AG10803 (cell line): ENCODE results near the gene ATF7.

ENCODE experiments used
- DNase-seq: peaks from one replicate; pipeline ENCODE4 v3.0.0; 2010; ENCODE audit warnings: low read depth
- H3K4me3 ChIP-seq: 2 replicates; pipeline ENCODE4 v1.5.1; 2011; ENCODE audit warnings: mild to moderate bottlenecking, low read length, control low read depth
- TF ChIP-seq, protein P1 (sequence below): conservative IDR thresholded peaks from 2 replicates; pipeline ENCODE4 v1.5.1; 2011; ENCODE audit warnings: mild to moderate bottlenecking, low read length, control low read depth, inconsistent platforms

The ATF7 gene

GRCh38 chr12:53500776-53501614 lies 125.2 kb downstream of the ATF7 start, which contains the start of gene TARBP2:
TARBP2 (plus strand) TSS chr12:53501283; CDS start chr12:53501409, 126 bp downstream.
- TF ChIP-seq, protein P1, sequence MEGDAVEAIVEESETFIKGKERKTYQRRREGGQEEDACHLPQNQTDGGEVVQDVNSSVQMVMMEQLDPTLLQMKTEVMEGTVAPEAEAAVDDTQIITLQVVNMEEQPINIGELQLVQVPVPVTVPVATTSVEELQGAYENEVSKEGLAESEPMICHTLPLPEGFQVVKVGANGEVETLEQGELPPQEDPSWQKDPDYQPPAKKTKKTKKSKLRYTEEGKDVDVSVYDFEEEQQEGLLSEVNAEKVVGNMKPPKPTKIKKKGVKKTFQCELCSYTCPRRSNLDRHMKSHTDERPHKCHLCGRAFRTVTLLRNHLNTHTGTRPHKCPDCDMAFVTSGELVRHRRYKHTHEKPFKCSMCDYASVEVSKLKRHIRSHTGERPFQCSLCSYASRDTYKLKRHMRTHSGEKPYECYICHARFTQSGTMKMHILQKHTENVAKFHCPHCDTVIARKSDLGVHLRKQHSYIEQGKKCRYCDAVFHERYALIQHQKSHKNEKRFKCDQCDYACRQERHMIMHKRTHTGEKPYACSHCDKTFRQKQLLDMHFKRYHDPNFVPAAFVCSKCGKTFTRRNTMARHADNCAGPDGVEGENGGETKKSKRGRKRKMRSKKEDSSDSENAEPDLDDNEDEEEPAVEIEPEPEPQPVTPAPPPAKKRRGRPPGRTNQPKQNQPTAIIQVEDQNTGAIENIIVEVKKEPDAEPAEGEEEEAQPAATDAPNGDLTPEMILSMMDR = no peak
- H3K4me3 ChIP-seq = peak within 1 kb of the TSS; percentile 81
- DNase-seq = peak; percentile 100

- peak overlapping the region; percentile 69 for H3K4me3 ChIP-seq
- TF ChIP-seq, protein P1 = no peak
- DNase-seq = peak; percentile 86
Measured at GRCh38 chr12:53500142-53500775, 125.9 kb downstream of the ATF7 start.

- TF ChIP-seq, protein P1 = peak; percentile 12; the same call in 1 of the 2 replicates
- H3K4me3 ChIP-seq = peak within 1 kb of the TSS; percentile 69
- peak; percentile 57 for DNase-seq
Measured at GRCh38 chr12:53499266-53500141, 126.7 kb downstream of the ATF7 start, which contains the start of gene MAP3K12. MAP3K12 (minus strand) TSS chr12:53499458; CDS start chr12:53487391, 12,067 bp downstream.

DNA sequence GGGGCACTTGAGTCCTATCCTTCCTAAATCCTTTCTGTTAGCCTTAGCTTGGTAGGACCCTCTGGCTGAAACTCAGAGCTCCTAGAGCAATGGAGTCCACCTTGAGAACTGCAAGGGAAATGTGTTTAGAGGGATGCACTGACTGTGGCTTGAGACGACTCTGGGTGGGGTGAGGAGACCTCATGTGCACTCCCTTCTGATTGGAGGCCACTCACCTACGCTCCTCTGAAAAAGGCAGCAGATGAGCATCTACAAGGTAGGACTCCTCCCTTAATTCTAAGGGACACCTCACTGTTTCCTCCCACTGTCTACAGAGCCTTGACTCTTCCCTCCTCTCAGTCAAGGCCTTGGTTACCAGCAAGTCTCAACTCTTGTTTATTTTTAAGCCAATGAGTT lies 127.9 kb downstream of the ATF7 start:
- no peak for DNase-seq
- TF ChIP-seq, protein P1 = no peak
- H3K4me3 ChIP-seq = peak overlapping the region; percentile 69

GRCh38 chr12:53497461-53497860 lies 128.7 kb downstream of the ATF7 start:
- TF ChIP-seq, protein P1 = no peak
- no peak overlapping the region; the same call in 1 of the 2 replicates for H3K4me3 ChIP-seq
- no peak for DNase-seq

GRCh38 chr12:53496752-53497032 lies 129.5 kb downstream of the ATF7 start:
- TF ChIP-seq, protein P1 = no peak
- peak overlapping the region; percentile 26 for H3K4me3 ChIP-seq
- DNase-seq = no peak
